CD4-positive, alpha-beta memory T cell (primary cell): Measurements from ENCODE around the gene NUCKS1. TPM values are rescaled to one million over a fixed set of nuclear protein-coding genes. Genes with fewer than 3 reads are reported as not detected.

Experiments
- CTCF ChIA-PET: fragments of 350-600 bp; sonication (Branson Sonifier 250); formaldehyde crosslinking; loops from one replicate; lab custom pipeline; 2021; ENCODE audit warnings: inconsistent platforms; ENCODE audit not compliant: partially characterized antibody; lab: Charles Lee
- POLR2A ChIA-PET: fragments of 350-600 bp; sonication (Branson Sonifier 250); formaldehyde crosslinking; loops from one replicate; lab custom pipeline; 2021; ENCODE audit not compliant: partially characterized antibody; lab: Charles Lee
- DNase-seq, 5 donors: peaks; one replicate each; pipeline versions ENCODE4 v3.0.0 to v3.0.0-alpha.2; 2020 to 2022; ENCODE audit warnings: mixed read lengths in 1 of 5
- H3K27ac ChIP-seq: one replicate; pipeline ENCODE4 v1.7.0; 2013; ENCODE audit warnings: low read depth, low read length
- H3K27me3 ChIP-seq: 2 replicates; pipeline ENCODE4 v1.7.0; 2013; ENCODE audit warnings: mild to moderate bottlenecking, low read length, moderate library complexity; ENCODE audit not compliant: insufficient read depth
- H3K36me3 ChIP-seq: 2 replicates; pipeline ENCODE4 v1.7.0; 2013; ENCODE audit warnings: mild to moderate bottlenecking, low read length, moderate library complexity; ENCODE audit not compliant: insufficient read depth
- H3K4me1 ChIP-seq: 2 replicates; pipeline ENCODE4 v1.7.0; 2013; ENCODE audit warnings: mild to moderate bottlenecking, low read length, moderate library complexity; ENCODE audit not compliant: insufficient read depth
- H3K4me3 ChIP-seq, 2 donors: one replicate each; pipeline ENCODE4 v1.7.0; 2013; ENCODE audit warnings: low read length in 2 of 2, mild to moderate bottlenecking in 1 of 2
- H3K9me3 ChIP-seq, 2 donors: one replicate each; pipeline ENCODE4 v1.7.0; 2013; ENCODE audit warnings: low read length in 2 of 2, control low read depth in 1 of 2; ENCODE audit not compliant: control insufficient read depth in 1 of 2
- H3K27ac Mint-ChIP-seq, 7 donors: one replicate each; pipeline ENCODE4 v1.8.0; 2020 to 2021; ENCODE audit warnings: mixed read lengths in 7 of 7, mild to moderate bottlenecking in 6 of 7, inconsistent platforms in 3 of 7, moderate library complexity in 3 of 7
- H3K27me3 Mint-ChIP-seq, 2 donors: one replicate each; pipeline ENCODE4 v1.8.0; 2020 to 2021; ENCODE audit warnings: mixed read lengths in 2 of 2
- H3K36me3 Mint-ChIP-seq, 2 donors: one replicate each; pipeline ENCODE4 v1.8.0; 2020 to 2021; ENCODE audit warnings: mixed read lengths in 2 of 2, inconsistent platforms in 1 of 2, mild to moderate bottlenecking in 1 of 2
- H3K4me1 Mint-ChIP-seq, 4 donors: one replicate each; pipeline ENCODE4 v1.8.0; 2020 to 2021; ENCODE audit warnings: mixed read lengths in 4 of 4, mild to moderate bottlenecking in 1 of 4
- H3K4me3 Mint-ChIP-seq, 8 donors: one replicate each; pipeline ENCODE4 v1.8.0; 2020 to 2021; ENCODE audit warnings: mixed read lengths in 8 of 8, mild to moderate bottlenecking in 7 of 8, moderate library complexity in 6 of 8, inconsistent platforms in 3 of 8
- H3K9me3 Mint-ChIP-seq, 8 donors: one replicate each; pipeline ENCODE4 v1.8.0; 2020 to 2021; ENCODE audit warnings: mixed read lengths in 8 of 8, mild to moderate bottlenecking in 5 of 8, inconsistent platforms in 3 of 8, moderate library complexity in 1 of 8
- intact Hi-C: fragments of 100-400 bp; cut with micrococcal nuclease; formaldehyde crosslinking; loops from one replicate; pipeline ENCODE4 v1.15.1; 2023
- polyA plus RNA-seq, 2 donors: library from polyadenylated mRNA; unstranded; fragments of 300-500 nt; fragmentation: Illumina TruSeq; gene quantifications; one replicate each; pipeline ENCODE4 v1.2.3, GENCODE V29; 2021
- total RNA-seq, 2 experiments: library from RNA; stranded (reverse); gene quantifications; one replicate each; pipeline ENCODE4 v1.2.3, GENCODE V29; 2021

The NUCKS1 gene
- total and polyA plus RNA-seq, 4 experiments from 2014 or later, result 9.0 to 117 (median 62.2) TPM

DNA sequence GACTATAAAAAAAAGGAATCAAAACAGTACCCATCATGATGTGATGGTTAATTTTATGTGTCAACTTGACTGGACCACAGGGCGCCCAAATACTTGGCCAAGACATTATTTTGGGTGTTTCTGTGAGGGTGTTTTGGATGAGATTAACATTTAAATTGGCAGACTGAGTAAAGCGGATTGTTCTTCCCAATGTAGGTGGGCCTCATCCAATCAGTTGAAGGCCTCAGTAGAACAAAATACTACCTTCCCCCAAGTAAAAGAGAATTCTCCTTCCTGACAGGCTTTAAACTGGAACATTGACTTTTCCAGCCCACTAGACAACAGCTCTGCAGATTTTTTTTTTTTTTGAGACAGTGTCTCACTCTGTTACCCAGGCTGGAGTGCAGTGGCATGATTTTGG lies 14.6 kb upstream of the NUCKS1 start:
- H3K36me3 ChIP-seq, result peaks cover 8% of the 10 kb centered on the region
- peaks cover 1 to 7% (median 5%) of the 10 kb centered on the region in 4 donors for H3K4me1 Mint-ChIP-seq
- no peak overlapping the region for H3K27ac Mint-ChIP-seq
- no peak for DNase-seq
- no peaks in the 10 kb centered on the region for H3K27me3 ChIP-seq
- no peak overlapping the region for H3K27ac ChIP-seq
- ChIA-PET POLR2A (interaction anchor here (1.8 to 1.9 kb wide), 2 partner anchors 10 to 11 kb away, joined by 12 to 14 read pairs; partner anchors contain the start of gene RAB29), CTCF (interaction anchor here (0.8 to 0.9 kb wide), 2 partner anchors 18 to 23 kb away, joined by 3 read pairs; no protein-coding TSS in a partner anchor)
- no peak overlapping the region for H3K4me3 ChIP-seq
- H3K9me3 ChIP-seq, result no peaks in the 10 kb centered on the region
- no peaks in the 10 kb centered on the region for H3K9me3 Mint-ChIP-seq
- no peaks in the 10 kb centered on the region for H3K4me1 ChIP-seq
- H3K27me3 Mint-ChIP-seq, result no peaks in the 10 kb centered on the region
- H3K36me3 Mint-ChIP-seq, result peaks cover 22 to 33% of the 10 kb centered on the region in 2 donors
- no peak overlapping the region for H3K4me3 Mint-ChIP-seq
- intact Hi-C loops, result no loop called here

- no peaks in the 10 kb centered on the region for H3K27me3 ChIP-seq
- H3K9me3 ChIP-seq, result no peaks in the 10 kb centered on the region
- Mint-ChIP-seq H3K4me1 (peaks cover 1 to 7% (median 5%) of the 10 kb centered on the region in 4 donors), H3K4me3 (no peak overlapping the region), H3K36me3 (peaks cover 19 to 27% of the 10 kb centered on the region in 2 donors), H3K9me3 (no peaks in the 10 kb centered on the region), H3K27ac (no peak overlapping the region), H3K27me3 (no peaks in the 10 kb centered on the region)
- H3K36me3 ChIP-seq, result peaks cover 2% of the 10 kb centered on the region
- no peak overlapping the region for H3K4me3 ChIP-seq
- H3K4me1 ChIP-seq, result no peaks in the 10 kb centered on the region
- CTCF ChIA-PET, result no interaction called here
- no peak for DNase-seq
- no peak overlapping the region for H3K27ac ChIP-seq
- intact Hi-C loops, result no loop called here
- POLR2A ChIA-PET, result interaction anchor here (1.9 kb wide), 1 partner anchor 11 kb away, joined by 12 read pairs; the partner anchor contains the start of gene RAB29
Observed at GRCh38 chr1:205763980-205764379, 14.0 kb upstream of the NUCKS1 start.

- Histone ChIP-seq H3K27ac (no peak overlapping the region), H3K4me3 (no peak overlapping the region), H3K27me3 (no peaks in the 10 kb centered on the region), H3K4me1 (no peaks in the 10 kb centered on the region), H3K9me3 (no peaks in the 10 kb centered on the region), H3K36me3 (no peaks in the 10 kb centered on the region)
- DNase-seq, result no peak
- CTCF ChIA-PET, result no interaction called here
- peak overlapping the region in 1 of 7 donors; percentile 66 for H3K27ac Mint-ChIP-seq
- no peak overlapping the region for H3K4me3 Mint-ChIP-seq
- no peaks in the 10 kb centered on the region for H3K27me3 Mint-ChIP-seq
- peaks cover 0 to 1% (median 0%) of the 10 kb centered on the region in 8 donors for H3K9me3 Mint-ChIP-seq
- H3K4me1 Mint-ChIP-seq, result peaks cover 0 to 4% (median 0%) of the 10 kb centered on the region in 4 donors
- H3K36me3 Mint-ChIP-seq, result peaks cover 5 to 12% of the 10 kb centered on the region in 2 donors
- POLR2A ChIA-PET, result interaction anchor here (1.2 to 2.9 kb wide), 3 partner anchors 10 to 14 kb away, joined by 3 to 14 read pairs (median 9); partner anchors contain the start of gene RAB29
- intact Hi-C loops, result no loop called here
Observed at GRCh38 chr1:205760606-205761005, 10.6 kb upstream of the NUCKS1 start.

DNA sequence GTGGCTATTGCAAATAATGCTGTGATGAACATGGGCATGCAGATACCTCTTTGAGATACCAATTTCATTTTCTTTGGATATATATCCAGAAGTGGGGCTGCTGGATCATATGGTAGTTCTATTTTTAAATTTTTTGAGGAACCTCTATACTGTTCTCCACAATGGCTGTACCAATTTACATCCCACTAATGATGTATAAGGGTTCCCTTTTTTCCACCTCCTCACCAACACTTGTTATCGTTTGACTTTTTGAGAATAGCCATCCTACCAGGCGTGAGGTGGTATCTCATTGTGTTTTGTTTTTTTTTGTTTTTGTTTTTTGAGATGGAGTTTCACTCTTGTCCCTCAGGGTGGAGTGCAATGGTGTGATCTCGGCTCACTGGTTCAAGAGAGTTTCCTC lies 6.6 kb upstream of the NUCKS1 start:
- Histone ChIP-seq H3K4me1 (no peaks in the 10 kb centered on the region), H3K9me3 (no peaks in the 10 kb centered on the region), H3K36me3 (no peaks in the 10 kb centered on the region), H3K27ac (no peak overlapping the region), H3K27me3 (no peaks in the 10 kb centered on the region), H3K4me3 (no peak overlapping the region)
- H3K36me3 Mint-ChIP-seq, result peaks cover 3 to 8% of the 10 kb centered on the region in 2 donors
- POLR2A ChIA-PET, result interaction anchor here (3.4 kb wide), 1 partner anchor 18 kb away, joined by 12 read pairs; the partner anchor contains the start of gene RAB29
- no peaks in the 10 kb centered on the region for H3K27me3 Mint-ChIP-seq
- no peak overlapping the region for H3K27ac Mint-ChIP-seq
- intact Hi-C loops, result no loop called here
- CTCF ChIA-PET, result interaction anchor here (1.0 kb wide), 1 partner anchor 45 kb away, joined by 4 read pairs; no protein-coding TSS in a partner anchor
- peaks cover 0 to 4% (median 3%) of the 10 kb centered on the region in 4 donors for H3K4me1 Mint-ChIP-seq
- no peak for DNase-seq
- no peak overlapping the region for H3K4me3 Mint-ChIP-seq
- H3K9me3 Mint-ChIP-seq, result peaks cover 0 to 1% (median 0%) of the 10 kb centered on the region in 8 donors

DNA sequence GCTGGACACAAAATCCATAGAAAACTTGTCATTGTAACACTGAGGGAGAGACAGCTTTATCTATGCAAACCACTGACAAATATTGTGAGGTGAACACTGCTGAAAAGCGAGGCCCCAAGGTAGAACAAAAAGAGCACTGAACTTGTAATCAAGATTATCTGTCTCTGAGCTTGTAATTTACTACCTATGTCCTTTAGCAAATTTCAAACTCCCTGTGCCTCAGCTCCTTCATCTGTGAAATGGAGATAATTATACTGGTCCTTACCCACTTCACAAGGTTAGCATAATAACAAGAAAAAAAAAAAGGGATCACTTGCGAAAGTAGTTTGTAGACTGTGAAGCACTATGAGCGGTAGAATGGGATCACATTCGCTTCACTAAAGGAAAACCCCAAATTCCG lies 4.9 kb upstream of the NUCKS1 start:
- Mint-ChIP-seq H3K27ac (no peak overlapping the region), H3K9me3 (peaks cover 0 to 3% (median 0%) of the 10 kb centered on the region in 8 donors), H3K4me3 (no peak overlapping the region), H3K4me1 (peaks cover 6 to 19% (median 10%) of the 10 kb centered on the region in 4 donors), H3K27me3 (peaks cover 0 to 2% of the 10 kb centered on the region in 2 donors), H3K36me3 (peaks cover 4 to 5% of the 10 kb centered on the region in 2 donors)
- Histone ChIP-seq H3K4me1 (peaks cover 7% of the 10 kb centered on the region), H3K36me3 (no peaks in the 10 kb centered on the region), H3K4me3 (no peak overlapping the region), H3K27me3 (no peaks in the 10 kb centered on the region), H3K9me3 (no peaks in the 10 kb centered on the region), H3K27ac (no peak overlapping the region)
- no peak for DNase-seq
- intact Hi-C loops, result no loop called here
- CTCF ChIA-PET, result interaction anchor here (1.8 kb wide), 1 partner anchor 17 kb away, joined by 5 read pairs; no protein-coding TSS in a partner anchor
- POLR2A ChIA-PET, result interaction anchor here (3.4 kb wide), 1 partner anchor 20 kb away, joined by 12 read pairs; the partner anchor contains the start of gene RAB29

DNA sequence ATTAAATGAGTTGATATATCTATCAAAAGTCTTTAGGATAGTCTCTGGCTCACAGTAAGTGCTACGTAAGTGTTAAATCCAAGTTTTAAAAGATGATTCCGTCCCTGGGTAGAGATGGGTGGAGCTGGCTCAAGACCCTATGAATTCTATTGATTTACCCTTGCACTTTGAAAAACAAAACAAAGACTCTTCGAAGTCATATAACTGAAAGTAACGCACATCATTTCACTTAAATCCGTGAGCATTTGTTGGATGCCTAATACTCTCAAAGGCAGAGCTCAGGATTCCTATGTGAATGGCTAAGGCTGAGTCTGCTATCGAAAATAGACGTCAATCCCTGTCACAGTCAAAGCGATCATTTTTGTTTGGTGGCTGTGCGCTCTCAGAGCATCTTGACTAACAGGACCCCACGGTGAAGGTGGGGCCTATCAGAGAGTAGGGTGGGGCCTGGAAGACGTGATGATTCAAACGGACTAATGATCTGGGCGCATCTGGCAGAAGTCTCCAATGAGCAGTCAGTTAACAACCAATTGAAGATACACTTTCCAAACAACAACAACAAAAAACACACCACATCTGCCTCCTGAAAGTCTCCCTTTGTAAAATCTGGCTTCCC lies 1.2 kb upstream of the NUCKS1 start:
- Mint-ChIP-seq H3K9me3 (peaks cover 0 to 2% (median 0%) of the 10 kb centered on the region in 8 donors), H3K4me3 (peak overlapping the region; percentile 17 to 98 (median 94)), H3K27ac (peak overlapping the region; percentile 33 to 99 (median 97)), H3K36me3 (peaks cover 0 to 12% of the 10 kb centered on the region in 2 donors), H3K4me1 (peaks cover 24 to 50% (median 35%) of the 10 kb centered on the region in 4 donors), H3K27me3 (peaks cover 0 to 2% of the 10 kb centered on the region in 2 donors)
- no peak overlapping the region for H3K27ac ChIP-seq
- H3K9me3 ChIP-seq, result no peaks in the 10 kb centered on the region
- intact Hi-C loops, result no loop called here
- CTCF ChIA-PET, result interaction anchor here (1.0 kb wide), 1 partner anchor 21 kb away, joined by 4 read pairs; no protein-coding TSS in a partner anchor
- no peaks in the 10 kb centered on the region for H3K27me3 ChIP-seq
- peaks cover 34% of the 10 kb centered on the region for H3K4me1 ChIP-seq
- no peak for DNase-seq
- H3K36me3 ChIP-seq, result no peaks in the 10 kb centered on the region
- POLR2A ChIA-PET, result interaction anchor here (0.7 to 3.8 kb wide), 6 partner anchors 10 to 120 kb away, joined by 3 to 129 read pairs (median 16); partner anchors contain the start of genes ELK4, RAB29 and SLC41A1
- H3K4me3 ChIP-seq, result no peak overlapping the region
